SKM-1 treated with dmso at 0.1 percent for 144 hours (cell line): ENCODE data around the gene LBX2.
A peak's percentile ranks its signal among the peaks of the same experiment; 100 is the strongest.
"Not testable (repeated sequence)": the region's sequence is repeated elsewhere in the genome, so short reads cannot be mapped to it uniquely, and the experiment has no call there.

Experiments used
- DNase-seq: peaks from one replicate; lab custom pipeline; 2025; ENCODE audit not compliant: unreplicated experiment; lab: John Stamatoyannopoulos, UW

The LBX2 gene

DNA sequence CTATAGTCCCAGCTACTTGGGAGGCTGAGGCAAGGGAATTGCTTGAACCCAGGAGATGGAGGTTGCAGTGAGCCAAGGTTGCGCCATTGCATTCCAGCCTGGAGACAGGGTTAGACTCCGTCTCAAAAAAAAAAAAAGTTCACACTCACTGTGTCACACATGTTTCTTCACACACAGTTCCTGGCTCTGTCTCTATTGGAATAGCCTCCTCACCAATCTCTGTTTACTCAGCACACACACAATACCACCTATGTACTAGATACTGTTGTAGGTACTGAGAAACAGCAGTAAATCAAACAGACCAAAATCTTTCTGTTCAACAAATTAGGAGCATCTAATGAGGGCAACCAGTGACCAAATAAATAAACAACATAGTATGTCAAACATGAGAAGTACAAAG lies 13.3 kb downstream of the LBX2 start:
- no peak for DNase-seq

DNA sequence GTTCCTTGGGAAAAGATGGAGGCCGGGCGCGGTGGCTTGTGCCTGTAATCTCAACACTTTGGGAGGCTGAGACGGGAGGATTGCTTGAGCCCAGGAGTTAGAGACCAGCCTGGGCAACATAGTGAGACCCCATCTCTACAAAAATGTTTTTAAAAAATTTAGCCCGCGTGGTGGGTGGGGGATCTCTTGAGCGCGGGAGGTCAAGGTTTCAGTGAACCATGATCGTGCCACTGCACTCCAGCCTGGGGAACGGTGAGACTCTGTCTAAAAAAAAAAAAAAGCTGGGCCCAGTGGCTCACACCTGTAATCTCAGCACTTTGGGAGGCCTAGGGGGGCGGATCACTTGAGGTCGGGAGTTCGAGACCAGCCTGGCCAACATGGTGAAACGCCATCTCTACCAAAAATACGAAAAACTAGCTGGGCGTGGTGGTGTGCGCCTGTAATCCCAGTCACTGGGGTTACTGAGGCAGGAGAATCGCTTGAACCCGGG lies 15.7 kb downstream of the LBX2 start:
- not testable (repeated sequence) for DNase-seq

DNA sequence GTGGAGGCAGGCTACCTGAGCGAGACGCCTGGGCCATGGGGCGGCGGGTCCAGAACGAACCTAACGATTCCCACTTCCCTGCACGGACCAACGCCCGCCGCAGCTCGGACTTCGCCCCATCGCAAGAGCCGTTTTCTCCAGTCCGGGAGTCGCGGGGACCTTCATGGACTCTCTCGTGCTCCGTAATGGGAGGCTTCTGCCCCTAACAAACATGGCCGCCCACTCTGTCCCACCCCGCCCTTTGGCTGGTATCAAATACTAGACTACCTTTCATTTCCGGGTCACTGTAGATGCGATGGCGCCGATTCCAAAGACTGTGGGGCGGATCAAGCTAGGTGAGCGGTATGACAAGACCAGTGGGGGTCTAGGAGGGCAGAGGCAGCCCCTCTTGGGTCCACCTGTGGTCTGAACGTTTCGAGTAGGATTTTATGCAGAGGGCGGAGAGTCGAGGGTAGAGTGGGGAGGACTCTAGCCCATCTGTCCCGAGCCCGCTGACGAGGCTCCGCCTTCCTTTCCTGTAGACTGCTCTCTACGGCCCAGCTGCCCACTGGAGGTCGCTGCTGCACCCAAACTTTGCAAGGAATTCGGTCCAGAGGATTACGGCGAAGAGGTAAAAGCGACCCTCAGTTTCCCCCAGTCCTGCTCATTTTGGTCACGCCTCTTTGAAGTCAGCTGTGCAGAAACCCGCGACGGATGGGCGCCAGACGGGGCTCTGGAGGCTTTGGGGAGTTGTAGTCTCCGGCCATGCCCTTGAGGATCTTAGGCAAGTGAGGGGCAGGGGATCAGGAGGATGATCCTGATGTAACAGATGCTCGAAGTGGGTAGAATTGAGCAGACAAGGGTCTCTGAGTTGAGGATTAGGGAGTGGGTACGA lies 16.4 kb downstream of the LBX2 start, which contains the start of the genes CCDC142 and TTC31:
Gene CCDC142 (minus strand): TSS at position 198 of the 874 bp plus-strand sequence. CDS start 161 bp downstream, at position 37.
Gene TTC31 (plus strand): TSS at position 281 of the 874 bp plus-strand sequence. CDS start 15 bp downstream, at position 296.
- peak; percentile 95 for DNase-seq

- DNase-seq, result peak; percentile 24
These were observed 17.2 kb downstream of the LBX2 start for GRCh38 chr2:74481961-74482800.

DNA sequence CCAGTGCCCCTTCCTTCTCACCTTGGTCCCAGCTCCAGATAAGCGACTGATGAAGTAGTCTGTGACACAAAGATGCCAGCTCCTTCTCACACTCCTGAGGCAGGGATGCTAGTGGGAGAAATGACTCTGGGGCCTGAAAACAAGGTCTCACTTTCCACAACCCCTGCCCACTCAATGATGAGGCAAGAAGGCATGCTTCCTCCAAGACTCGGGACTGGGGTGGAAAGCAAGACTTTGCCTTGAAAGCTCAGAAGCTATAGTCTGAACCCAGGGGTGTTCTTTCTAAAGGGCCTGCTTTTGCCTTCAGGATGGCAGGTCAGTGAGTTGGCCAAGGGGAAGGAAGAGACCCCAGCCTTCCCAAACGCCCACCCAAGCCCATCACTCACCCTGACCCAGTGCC lies 18.0 kb downstream of the LBX2 start:
- DNase-seq, result no peak

DNA sequence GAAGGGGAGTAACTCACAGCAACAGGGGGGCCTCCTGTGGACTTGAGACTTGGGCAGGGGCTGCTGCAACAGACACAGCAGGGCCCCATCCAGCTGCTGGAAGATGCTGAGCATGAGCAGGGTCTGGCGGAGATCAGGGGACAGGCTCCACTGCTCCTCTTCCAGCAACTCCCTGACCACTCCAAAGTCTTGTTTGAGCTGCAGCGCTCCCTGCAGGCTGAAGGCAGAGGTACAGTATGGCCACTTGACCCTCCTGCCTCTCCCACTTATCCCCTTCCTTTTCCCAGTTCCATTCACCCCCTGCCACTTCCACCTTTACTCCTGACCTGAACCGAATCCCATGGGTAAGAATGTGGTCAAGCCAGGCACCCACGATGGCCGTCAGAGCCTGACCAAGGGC lies 24.5 kb downstream of the LBX2 start:
- DNase-seq, result no peak

DNA sequence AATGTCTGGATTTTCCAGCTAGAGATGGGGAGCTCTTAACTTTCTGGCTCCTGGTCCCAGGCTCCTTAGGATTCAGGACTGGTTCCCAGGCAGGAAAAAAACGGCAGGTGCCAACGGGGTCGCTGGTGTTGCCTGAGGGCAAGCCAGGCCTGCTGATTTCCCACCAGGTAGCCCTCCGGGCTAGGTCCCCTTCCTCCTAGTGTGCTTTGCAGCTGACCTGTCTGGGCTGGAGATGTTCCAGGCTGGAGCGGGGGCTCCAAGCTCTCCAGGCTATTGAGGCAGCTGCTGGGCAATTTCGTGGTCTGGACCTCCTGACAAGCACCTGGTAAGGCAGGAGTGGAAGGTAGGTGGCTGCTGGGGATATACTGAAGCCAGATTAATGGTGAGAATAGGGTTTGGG lies 24.9 kb downstream of the LBX2 start:
- no peak for DNase-seq

- DNase-seq, result no peak
These were observed 26.5 kb downstream of the LBX2 start for GRCh38 chr2:74472945-74473258.

DNA sequence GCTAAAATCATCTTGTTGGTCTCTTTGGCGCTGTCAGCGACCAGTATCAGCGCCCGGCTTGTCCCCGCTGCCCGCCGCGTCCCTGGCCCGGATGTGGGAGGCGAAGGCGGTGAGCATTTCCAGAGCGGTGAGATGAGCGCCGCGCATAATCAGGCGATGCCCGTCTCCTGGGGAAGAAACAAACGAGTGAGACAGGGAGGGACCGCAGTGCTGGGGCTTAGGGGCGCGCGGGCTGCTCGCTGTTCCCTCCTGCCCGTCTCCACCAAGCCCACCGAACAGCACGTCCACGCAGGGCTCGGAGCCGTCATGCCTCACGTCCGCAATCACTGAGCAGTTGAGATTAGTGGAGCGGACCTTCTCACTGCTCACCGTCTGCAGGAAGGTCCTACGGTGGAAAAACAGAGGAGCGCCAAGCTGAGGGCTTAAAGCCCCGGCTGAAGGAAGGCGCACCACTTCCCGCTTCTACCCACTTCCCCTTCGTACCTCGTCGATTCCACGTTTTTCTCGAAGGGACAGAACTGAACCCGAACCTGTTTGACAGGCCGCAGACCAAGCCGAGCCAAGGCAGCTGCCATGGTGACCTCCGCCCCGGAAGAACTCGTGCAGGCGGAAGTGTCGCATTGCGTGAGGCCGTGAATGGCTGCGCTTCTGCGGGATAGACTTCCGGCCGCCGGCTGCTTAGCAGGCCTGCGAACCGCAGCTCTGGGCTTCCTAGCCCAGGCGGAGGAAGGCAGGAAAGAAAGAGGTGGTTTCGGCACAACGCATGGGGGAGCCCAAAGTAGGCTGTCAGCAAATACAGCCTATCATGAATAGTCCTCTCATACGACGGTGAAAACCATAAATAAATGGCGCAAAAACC lies 27.1 kb downstream of the LBX2 start, which contains the start of gene MRPL53:
Gene MRPL53 (minus strand): TSS at position 595 of the 859 bp plus-strand sequence. CDS start 20 bp downstream, at position 575.
- peak; percentile 82 for DNase-seq

- DNase-seq, result no peak
These were observed 27.9 kb downstream of the LBX2 start for GRCh38 chr2:74471332-74472065.

DNA sequence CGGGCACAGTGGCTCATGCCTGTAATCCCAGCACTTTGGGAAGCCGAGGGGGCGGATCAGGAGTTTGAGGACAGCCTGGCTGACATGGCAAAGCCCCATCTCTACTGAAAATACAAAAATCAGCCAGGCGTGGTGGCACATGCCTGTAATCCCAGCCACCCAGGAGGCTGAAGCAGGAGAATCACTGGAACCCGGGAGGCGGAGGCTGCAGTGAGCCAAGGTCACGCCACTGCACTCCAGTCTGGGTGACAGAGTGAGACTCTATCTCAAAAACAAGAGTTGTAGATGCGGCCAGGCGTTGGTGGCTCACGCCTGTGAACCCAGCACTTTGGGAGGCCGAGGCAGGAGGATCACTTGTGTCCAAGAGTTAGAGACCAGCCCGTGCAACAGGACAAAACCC lies 28.7 kb downstream of the LBX2 start:
- not testable (repeated sequence) for DNase-seq

DNA sequence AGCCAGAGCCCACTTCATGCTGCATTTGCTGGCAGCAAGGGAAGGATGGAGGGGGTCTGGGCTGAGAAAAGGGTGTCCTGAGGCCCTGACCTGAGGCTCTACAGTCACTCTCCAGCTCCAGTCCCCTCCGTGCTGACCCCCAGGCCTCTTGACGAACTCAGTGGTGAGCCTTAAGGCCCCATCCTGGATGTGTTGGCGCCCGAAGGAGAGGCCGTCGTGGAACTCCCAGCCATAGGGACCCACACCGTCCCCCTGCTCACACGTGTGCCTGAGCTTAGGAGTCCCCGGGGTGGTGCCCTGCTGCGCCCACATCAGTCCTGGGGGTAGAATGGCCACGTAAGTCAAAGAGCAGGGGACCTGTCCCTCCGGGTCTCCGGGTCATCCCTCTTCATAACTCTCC lies 35.0 kb downstream of the LBX2 start:
- DNase-seq, result no peak

DNA sequence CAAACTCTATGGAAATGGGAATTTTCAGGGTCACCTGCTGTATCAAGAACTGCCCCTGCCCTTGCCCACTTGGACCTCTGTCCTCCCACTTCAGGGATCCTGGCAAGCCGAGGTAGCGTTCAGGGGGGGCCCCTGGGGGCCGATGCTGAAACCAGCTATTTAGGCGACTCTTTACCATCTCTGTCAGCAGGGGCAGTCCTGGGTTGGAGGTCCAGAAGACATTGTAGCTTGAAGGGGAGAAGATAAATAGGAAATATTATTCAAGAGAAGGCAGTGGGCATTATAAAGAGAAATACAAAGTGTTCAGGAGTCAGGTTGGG lies 36.7 kb downstream of the LBX2 start:
- DNase-seq, result no peak

- DNase-seq, result no peak
These were observed 37.2 kb downstream of the LBX2 start for GRCh38 chr2:74462054-74462785.

- DNase-seq, result no peak
These were observed 38.0 kb downstream of the LBX2 start for GRCh38 chr2:74461187-74462053.

DNA sequence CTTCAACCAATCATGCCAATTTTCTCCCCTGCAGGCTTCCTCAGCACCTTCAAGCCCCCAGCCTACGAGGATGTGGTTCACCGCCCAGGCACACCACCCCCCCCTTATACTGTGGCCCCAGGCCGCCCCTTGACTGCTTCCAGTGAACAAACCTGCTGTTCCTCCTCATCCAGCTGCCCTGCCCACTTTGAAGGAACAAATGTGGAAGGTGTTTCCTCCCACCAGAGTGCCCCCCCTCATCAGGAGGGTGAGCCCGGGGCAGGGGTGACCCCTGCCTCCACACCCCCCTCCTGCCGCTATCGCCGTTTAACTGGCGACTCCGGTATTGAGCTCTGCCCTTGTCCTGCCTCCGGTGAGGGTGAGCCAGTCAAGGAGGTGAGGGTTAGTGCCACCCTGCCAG lies 39.2 kb downstream of the LBX2 start:
- not testable (repeated sequence) for DNase-seq

GRCh38 chr2:74459503-74460118 lies 39.8 kb downstream of the LBX2 start:
- not testable (repeated sequence) for DNase-seq

- DNase-seq, result no peak
These were observed 40.5 kb downstream of the LBX2 start for GRCh38 chr2:74458938-74459363.
